HG03159 (cell line): ENCODE results near the gene PEX12.
"Not testable (repeated sequence)": the region's sequence is repeated elsewhere in the genome, so short reads cannot be mapped to it uniquely, and the experiment has no call there.

Experiments used
- ATAC-seq: cut with Tn5 transposase; IDR thresholded peaks from one replicate; pipeline ENCODE4 v1.9.1; 2021; ENCODE audit warnings: mild to moderate bottlenecking, moderate library complexity; ENCODE audit not compliant: unreplicated experiment

Gene PEX12

DNA sequence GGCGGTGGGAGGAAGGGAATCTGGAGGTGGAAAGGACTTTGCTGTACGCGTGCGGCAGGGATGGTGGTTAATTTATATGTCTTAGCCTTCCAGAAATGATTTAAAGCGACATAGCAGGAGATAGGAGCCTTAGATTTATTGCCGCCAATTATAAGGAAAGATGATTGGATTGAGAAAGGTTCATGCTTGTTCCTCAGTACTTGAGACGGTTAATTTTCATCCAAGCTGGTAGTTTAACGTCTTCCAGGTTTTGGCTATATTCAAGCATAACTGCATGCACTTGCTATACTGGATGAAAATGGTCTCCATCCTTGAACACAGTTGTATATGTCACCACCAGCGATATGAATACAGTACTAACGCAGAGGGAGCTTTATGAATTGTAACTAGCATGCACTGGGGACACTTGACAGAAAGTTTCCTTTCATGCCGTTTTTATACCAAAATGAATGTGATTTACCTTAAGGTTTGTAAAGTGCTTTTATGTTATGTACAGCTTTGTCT, 610 bp upstream of the PEX12 start:
- ATAC-seq = no peak

- ATAC-seq = no peak
Measured at GRCh38 chr17:35577830-35578196, 558 bp downstream of the PEX12 start.

- no peak for ATAC-seq
Measured at GRCh38 chr17:35575759-35576158, 2.6 kb downstream of the PEX12 start.

DNA sequence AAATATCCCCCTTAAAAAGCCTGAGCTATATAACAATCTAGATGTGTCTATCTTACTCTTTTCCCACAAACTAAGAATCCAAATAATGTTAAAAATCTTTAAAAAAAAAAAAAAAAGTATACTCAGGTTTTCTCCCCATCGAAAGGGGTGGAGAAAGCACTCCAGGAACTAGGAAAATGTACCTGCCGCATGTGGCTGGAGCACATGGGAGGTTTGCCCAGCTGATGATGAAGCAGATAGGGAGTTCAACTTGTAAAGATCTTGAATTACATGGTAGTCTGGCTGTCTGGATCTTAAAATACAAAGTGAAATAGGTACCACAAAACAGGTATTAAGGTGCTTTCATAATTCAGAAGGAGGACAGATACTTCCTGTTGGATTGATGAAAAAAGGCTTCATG, 9.0 kb downstream of the PEX12 start:
- no peak for ATAC-seq

- ATAC-seq = no peak
Measured at GRCh38 chr17:35568561-35568960, 9.8 kb downstream of the PEX12 start.

GRCh38 chr17:35566968-35567367, 11.4 kb downstream of the PEX12 start:
- ATAC-seq = no peak

DNA sequence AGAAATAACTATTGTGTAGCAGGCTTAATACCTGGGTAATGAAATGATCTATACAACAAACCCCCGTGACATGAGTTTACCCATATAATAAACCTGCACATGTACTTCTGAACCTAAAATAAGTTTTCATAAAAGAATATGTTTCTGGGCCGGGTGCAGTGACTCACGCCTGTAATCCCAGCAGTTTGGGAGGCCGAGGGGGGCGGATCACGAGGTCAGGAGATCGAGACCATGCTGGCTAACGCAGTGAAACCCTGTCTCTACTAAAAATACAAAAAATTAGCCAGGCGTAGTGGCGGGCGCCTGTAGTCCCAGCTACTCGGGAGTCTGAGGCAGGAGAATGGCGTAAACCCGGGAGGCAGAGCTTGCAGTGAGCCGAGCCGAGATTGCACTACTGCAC, 15.2 kb downstream of the PEX12 start:
- not testable (repeated sequence) for ATAC-seq

DNA sequence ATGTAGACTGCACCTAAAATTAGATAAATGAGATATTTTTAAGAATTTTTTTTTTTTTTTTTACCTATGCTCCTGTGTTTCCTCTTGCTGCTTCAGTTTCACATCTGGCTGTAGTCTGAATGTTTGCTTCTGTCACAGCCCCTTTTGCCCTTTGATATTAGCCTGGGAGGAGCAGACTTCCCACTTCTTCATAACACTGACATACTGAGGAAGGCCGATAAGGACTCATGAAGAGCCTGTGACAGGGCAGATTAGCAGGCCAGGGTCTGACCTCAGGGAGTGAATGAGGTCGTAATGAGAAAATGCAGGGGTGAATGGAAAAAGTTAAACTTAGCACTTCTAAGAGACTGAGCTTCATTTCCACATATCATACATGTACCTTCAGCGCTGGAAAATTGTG, 17.7 kb downstream of the PEX12 start, which contains the start of gene SLFN14:
Gene SLFN14, minus strand, starts transcription at position 117 of the 400 bp plus-strand sequence. CDS start 2,757 bp downstream, outside the sequence.
- ATAC-seq = no peak

- no peak for ATAC-seq
Measured at GRCh38 chr17:35559495-35560210, 18.7 kb downstream of the PEX12 start.

DNA sequence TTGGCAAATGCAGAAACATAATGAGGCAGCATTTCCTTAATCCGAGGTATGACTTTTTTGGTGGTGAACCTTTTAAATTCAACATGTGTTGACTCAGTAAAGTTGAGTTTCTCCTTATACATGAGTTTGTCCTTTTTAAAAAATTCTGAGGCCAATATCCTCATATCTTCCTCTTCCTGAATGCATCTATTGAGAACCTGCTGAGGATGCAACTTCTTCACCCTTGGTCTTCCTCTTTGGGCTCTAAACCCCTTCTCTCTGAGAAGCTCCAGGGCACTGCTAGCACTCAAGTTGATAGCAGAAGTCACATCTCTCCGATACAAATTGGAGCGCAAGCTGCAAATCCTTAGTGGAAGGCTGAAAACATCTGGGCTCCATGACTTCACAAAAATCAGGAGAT, 21.0 kb downstream of the PEX12 start:
- ATAC-seq = no peak

DNA sequence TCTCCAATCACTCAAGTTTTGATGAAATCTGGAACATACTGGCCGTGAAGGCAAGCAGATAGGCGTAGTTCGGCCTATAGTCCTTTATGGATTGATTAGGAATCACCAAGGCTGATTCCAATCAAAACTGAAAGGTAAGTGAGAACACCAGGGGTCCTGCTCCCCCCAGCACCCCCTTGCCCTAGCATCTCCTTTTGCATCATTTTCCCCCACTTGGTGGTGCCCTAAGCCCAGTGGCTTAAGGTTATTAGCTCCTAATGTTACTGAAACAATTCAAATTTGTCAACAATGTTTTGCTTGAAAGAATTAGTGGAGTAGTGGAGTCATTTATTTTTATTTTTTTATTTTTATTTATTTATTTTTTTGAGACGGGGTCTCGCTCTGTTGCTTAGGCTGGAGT, 22.7 kb downstream of the PEX12 start:
- ATAC-seq = no peak

- no peak for ATAC-seq
Measured at GRCh38 chr17:35554668-35555067, 23.7 kb downstream of the PEX12 start.

DNA sequence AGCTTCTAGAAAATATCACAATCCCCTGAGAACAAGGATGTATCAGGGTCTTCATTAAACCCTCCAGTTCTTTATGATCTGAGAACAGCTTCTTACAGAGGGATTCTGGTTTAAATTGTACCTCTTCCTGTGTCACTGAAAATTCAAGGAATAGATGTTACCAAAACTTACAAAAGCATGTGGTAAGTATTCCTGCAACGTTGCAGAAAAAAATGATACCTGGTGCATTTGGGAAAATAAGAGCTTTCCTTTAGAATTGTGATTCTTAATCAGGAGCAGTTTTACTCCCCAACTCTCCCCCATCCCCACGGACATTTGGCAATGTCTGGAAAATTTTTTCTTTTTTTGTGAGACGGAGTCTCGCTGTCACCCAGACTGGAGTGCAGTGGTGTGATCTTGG, 25.1 kb downstream of the PEX12 start:
- ATAC-seq = no peak

GRCh38 chr17:35548978-35549377, 29.4 kb downstream of the PEX12 start:
- no peak for ATAC-seq

DNA sequence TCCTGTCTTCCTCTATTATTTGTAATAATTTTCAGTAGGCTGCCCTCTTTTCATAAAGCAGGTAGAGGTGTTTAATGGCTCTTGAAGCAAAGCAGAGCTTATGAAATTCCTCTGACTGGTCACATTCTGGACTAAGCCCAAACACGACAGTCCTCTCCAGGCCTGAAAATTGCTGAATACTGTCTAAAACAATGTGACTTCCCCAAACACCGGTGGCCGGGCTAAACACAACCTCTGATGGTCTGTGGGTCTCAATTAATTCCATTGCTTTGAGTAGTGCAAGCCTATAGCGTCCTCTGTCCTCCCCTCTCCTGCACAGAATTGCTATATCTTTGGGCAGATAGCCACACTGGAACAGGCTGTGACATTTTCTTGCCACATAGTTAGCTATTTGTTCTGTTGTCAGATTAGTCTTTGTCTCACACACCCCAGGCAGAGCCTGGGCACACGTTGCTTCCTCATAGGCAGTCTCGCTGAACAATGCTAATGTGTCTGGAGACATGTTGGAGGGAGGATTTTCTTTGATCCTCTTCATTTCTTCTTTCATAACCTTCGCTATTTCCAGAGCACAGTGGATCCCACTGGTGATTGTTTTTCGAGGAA, 30.1 kb downstream of the PEX12 start:
- no peak for ATAC-seq

- ATAC-seq = no peak
Measured at GRCh38 chr17:35546487-35546886, 31.9 kb downstream of the PEX12 start.

DNA sequence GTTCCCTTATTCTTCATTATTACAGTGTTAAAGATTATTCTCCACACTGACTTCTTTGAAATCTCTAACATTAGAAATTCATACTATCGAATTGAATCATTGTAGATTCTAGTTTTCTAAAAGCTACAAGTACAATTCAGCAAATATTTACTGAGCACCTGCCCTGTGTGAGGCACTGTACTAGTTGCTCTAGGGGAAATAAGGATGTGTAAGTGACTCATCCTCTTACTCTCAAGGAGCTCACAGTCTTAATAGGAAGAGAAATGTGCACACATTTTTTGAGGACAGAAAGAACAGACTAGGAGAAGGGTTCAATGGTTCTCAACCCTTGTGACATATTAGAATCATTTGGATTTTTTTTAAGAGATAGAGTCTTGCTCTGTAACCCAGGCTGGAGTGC, 33.2 kb downstream of the PEX12 start:
- no peak for ATAC-seq

- no peak for ATAC-seq
Measured at GRCh38 chr17:35543856-35544255, 34.5 kb downstream of the PEX12 start.

- ATAC-seq = no peak
Measured at GRCh38 chr17:35542990-35543389, 35.4 kb downstream of the PEX12 start.

DNA sequence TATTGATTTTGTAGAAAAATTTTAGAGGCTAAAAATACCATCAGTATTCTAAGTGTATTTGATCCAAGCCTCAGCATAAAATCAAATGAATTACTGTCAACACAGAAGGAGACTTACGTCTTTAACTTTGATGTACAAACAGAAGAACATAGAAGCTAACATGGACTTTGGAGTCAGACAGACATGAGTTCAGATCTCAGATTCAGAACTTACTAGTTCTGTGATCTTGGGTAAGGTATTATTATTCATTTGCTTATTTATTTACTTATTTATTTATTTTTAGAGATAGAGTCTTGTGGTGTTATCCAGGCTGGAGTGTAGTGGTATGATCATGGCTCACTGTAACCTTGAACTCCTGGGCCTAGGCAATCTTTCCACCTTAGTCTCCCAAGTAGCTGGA, 36.9 kb downstream of the PEX12 start:
- no peak for ATAC-seq

- ATAC-seq = no peak
Measured at GRCh38 chr17:35540589-35541404, 37.6 kb downstream of the PEX12 start.

DNA sequence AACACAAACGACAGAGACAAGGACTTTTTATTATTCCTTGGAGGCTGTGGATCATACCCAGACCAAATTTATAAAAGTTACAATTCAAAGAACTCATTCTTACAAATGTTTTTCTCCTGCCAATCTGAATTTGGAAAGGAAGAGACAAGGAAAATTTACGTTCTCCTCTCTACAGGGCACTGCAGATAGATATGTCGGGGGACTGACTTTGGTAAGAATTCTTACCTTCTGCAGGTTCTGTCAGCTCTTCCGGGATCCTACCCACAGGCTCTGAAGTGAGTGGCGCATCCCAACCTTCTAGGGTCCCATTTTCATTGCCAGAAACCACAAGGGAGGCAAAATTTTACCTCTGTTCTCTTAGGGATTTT, 38.7 kb downstream of the PEX12 start:
- ATAC-seq = no peak
